Measurements from ENCODE around the gene PTGR2. TPM values are rescaled to one million over a fixed set of nuclear protein-coding genes. Genes with fewer than 3 reads are reported as not detected.
"Not testable (repeated sequence)": the region's sequence is repeated elsewhere in the genome, so short reads cannot be mapped to it uniquely, and the experiment has no call there.

Gene PTGR2
- total RNA-seq, 1 experiment from 2014 or later = 2.1 TPM

DNA sequence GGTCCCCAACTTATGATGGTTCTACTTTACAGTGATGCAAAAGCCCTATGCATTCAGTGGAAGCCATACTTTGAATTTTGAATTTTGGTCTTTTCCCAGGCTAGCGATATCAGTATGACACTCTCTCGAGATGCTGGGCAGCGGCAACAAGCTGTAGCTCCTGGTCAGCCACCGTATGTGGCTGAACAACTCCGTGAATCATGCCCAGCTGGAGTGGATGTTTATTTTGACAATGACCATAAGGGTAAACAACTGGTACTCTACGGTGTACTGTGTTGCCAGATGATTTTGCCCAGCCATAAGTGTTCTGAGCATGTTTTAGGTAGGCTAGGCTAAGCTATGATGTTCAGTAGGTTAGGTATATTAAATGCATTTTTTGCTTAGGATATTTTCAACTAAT, 26.8 kb downstream of the PTGR2 start:
- DNase-seq (ENCODE audit: low spot score) = no peak
- in situ Hi-C loops (cut with HindIII; ENCODE audit: low sequenced_read_pairs) = no loop called here

- in situ Hi-C loops (cut with HindIII; ENCODE audit: low sequenced_read_pairs) = no loop called here
- DNase-seq (ENCODE audit: low spot score) = no peak
Observed at GRCh38 chr14:73879027-73879426, 27.4 kb downstream of the PTGR2 start.

DNA sequence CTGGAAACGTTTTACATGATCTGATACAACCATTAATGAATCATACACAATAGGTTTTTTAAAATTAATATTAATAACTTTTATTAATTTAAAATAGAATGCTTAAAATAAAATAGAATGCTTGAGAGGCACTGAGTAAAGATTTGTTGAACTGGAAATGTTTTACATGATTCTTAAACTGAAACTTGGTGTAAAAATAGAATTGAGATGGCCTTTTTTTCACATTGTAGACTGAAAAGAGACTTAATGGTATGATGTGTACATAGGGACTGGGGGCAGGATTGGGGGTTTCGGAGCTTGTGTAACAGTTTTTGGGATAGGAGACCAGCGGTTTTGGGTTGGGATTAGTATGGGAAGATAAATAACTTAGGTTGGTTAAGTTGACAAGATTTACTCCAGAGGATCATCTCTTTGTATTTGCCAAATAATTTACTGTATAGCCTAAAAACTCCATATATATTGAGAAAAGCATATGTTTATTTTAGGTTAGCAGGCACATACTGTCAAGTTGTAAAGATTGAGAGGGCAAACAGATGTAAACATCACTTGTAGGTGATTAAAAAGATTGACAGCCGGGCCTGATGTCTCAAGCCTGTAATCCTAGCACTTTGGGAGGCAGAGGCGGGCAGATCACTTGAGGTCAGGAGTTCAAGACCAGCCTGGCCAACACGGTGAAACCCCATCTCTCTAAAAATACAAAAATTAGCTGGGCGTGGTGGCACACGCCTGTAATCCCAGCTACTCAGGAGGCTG, 33.0 kb downstream of the PTGR2 start:
- DNase-seq (ENCODE audit: low spot score) = no peak
- in situ Hi-C loops (cut with HindIII; ENCODE audit: low sequenced_read_pairs) = no loop called here

DNA sequence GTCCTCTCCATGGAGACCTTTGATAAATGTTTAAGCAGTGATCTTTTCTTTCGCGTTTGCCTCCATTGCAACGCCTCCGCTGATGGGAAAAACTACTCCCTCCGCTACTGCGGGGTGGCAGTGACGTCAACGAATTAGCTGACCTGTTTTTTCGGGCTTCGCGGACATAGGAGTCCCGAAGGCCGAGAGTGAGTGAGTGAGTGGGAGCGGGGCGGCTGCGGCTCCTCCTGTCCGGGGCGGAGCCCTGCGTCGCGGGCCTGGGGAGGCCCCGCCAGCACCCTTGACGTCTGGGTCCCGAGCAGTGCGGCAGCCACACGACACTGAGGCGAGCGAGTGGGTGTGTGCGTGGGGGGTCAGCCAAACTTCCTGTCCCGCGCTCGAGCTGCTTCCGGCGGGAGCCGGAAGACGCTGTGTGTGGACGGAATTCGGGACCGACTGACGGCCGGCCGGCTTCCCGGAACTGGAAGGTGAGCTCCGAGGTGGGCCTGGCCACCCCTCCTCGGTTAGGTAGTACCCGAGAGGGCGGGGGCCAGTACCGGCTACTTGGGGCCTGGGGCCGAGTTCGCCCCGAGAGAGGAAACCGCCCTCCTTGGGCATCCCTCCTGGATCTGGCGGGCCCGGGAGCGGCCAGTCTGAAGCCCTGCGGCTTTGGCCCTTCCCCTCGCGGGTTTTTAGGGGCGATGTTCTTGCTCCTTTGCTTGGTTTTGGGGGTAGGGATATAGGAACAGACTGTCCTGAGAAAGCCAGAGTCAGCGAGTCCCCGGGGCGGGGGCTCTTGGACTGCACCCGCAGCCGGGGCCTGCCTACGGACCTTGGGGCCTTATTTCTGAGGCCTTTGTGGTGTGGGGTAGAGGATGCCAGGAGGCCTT, 35.1 kb downstream of the PTGR2 start, which contains the start of gene ZNF410:
Gene ZNF410, plus strand, starts transcription at position 411 of the 869 bp plus-strand sequence. CDS start 5,317 bp downstream, outside the sequence.
- peak; percentile 93 for DNase-seq (ENCODE audit: low spot score)
- in situ Hi-C loops (cut with HindIII; ENCODE audit: low sequenced_read_pairs) = no loop called here

GRCh38 chr14:73887318-73887616, 35.6 kb downstream of the PTGR2 start:
- in situ Hi-C loops (cut with HindIII; ENCODE audit: low sequenced_read_pairs) = no loop called here
- no peak for DNase-seq (ENCODE audit: low spot score)

- DNase-seq (ENCODE audit: low spot score) = peak; percentile 7
- in situ Hi-C loops (cut with HindIII; ENCODE audit: low sequenced_read_pairs) = no loop called here
Observed at GRCh38 chr14:73887694-73888459, 36.2 kb downstream of the PTGR2 start.

GRCh38 chr14:73888460-73888725, 36.8 kb downstream of the PTGR2 start:
- in situ Hi-C loops (cut with HindIII; ENCODE audit: low sequenced_read_pairs) = no loop called here
- DNase-seq (ENCODE audit: low spot score) = no peak

GRCh38 chr14:73888971-73889370, 37.3 kb downstream of the PTGR2 start:
- in situ Hi-C loops (cut with HindIII; ENCODE audit: low sequenced_read_pairs) = no loop called here

GRCh38 chr14:73889376-73889775, 37.7 kb downstream of the PTGR2 start:
- no peak for DNase-seq (ENCODE audit: low spot score)
- in situ Hi-C loops (cut with HindIII; ENCODE audit: low sequenced_read_pairs) = no loop called here

More at GRCh38 chr14:73888971-73889370, 37.3 kb downstream of the PTGR2 start:
- no peak for DNase-seq (ENCODE audit: low spot score)

- DNase-seq (ENCODE audit: low spot score); in situ Hi-C loops (cut with HindIII; ENCODE audit: low sequenced_read_pairs): not testable (repeated sequence)
Observed at GRCh38 chr14:73894180-73894687, 42.6 kb downstream of the PTGR2 start.

GRCh38 chr14:73895939-73896338, 44.3 kb downstream of the PTGR2 start:
- DNase-seq (ENCODE audit: low spot score) = no peak
- in situ Hi-C loops (cut with HindIII; ENCODE audit: low sequenced_read_pairs) = no loop called here

DNA sequence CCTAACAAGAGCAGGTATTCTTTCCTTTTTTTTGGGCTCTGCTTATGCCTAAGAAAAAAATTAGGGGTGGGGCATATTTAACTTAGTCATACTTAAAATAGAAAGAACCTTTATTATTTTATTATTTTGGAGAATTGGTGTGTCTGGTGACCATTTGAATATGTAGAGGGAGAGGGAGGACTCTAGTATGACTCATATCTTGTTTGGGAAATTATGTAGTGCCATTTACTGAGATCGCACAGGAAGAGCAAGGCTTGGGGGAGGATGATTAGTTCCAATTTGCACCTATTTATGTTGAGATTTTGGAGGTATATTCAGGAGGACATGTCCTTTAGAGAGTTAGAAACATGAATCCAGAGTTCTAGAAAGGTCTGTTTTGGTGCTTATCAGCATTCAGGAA, 44.9 kb downstream of the PTGR2 start:
- DNase-seq (ENCODE audit: low spot score) = no peak
- in situ Hi-C loops (cut with HindIII; ENCODE audit: low sequenced_read_pairs) = no loop called here

GRCh38 chr14:73903028-73903427, 51.4 kb downstream of the PTGR2 start:
- in situ Hi-C loops (cut with HindIII; ENCODE audit: low sequenced_read_pairs) = no loop called here
- no peak for DNase-seq (ENCODE audit: low spot score)

GRCh38 chr14:73909681-73910080, 58.0 kb downstream of the PTGR2 start:
- no peak for DNase-seq (ENCODE audit: low spot score)
- in situ Hi-C loops (cut with HindIII; ENCODE audit: low sequenced_read_pairs) = no loop called here

- no peak for DNase-seq (ENCODE audit: low spot score)
- in situ Hi-C loops (cut with HindIII; ENCODE audit: low sequenced_read_pairs) = no loop called here
Observed at GRCh38 chr14:73913256-73913655, 61.6 kb downstream of the PTGR2 start.

- no peak for DNase-seq (ENCODE audit: low spot score)
- in situ Hi-C loops (cut with HindIII; ENCODE audit: low sequenced_read_pairs) = no loop called here
Observed at GRCh38 chr14:73916324-73916723, 64.7 kb downstream of the PTGR2 start.

DNA sequence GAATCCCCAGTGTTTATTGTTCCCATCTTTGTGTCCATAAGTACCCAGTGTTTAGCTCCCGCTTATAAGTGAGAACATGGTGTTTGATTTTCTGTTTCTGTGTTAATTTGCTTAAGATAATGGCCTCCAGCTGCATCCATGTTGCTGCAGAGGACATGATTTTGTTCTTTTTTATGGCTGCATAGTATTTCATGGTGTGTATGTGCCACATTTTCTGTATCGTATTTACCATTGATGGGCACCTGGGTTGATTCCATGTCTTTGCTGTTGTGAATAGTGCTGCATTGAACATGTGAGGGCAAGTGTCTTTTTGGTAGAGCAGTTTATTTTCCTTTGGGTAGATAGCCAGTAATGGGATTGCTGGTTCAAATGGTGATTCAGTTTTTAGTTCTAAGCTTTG, 67.8 kb downstream of the PTGR2 start:
- DNase-seq (ENCODE audit: low spot score); in situ Hi-C loops (cut with HindIII; ENCODE audit: low sequenced_read_pairs): not testable (repeated sequence)

DNA sequence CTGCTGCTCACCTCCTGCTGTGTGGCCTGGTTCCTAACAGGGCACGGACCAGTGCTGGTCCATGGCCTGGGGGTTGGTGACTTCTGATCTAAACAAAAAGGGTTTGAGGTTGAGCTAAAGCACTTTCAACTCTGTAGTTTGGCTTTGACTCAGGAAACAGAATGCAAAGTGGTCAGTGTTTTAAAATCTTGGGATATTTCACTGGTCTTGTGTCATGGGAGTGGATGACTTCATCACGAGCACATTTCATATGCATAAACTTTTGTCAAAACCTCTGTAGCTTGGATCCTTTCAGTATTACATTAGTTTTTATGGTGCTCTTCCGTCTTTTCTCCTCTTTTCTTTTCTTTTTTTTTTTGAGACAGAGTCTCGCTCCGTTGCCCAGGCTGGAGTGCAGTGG, 72.7 kb downstream of the PTGR2 start:
- in situ Hi-C loops (cut with HindIII; ENCODE audit: low sequenced_read_pairs) = no loop called here
- no peak for DNase-seq (ENCODE audit: low spot score)
